ENCODE measurements around the gene CD300LB.

DNA sequence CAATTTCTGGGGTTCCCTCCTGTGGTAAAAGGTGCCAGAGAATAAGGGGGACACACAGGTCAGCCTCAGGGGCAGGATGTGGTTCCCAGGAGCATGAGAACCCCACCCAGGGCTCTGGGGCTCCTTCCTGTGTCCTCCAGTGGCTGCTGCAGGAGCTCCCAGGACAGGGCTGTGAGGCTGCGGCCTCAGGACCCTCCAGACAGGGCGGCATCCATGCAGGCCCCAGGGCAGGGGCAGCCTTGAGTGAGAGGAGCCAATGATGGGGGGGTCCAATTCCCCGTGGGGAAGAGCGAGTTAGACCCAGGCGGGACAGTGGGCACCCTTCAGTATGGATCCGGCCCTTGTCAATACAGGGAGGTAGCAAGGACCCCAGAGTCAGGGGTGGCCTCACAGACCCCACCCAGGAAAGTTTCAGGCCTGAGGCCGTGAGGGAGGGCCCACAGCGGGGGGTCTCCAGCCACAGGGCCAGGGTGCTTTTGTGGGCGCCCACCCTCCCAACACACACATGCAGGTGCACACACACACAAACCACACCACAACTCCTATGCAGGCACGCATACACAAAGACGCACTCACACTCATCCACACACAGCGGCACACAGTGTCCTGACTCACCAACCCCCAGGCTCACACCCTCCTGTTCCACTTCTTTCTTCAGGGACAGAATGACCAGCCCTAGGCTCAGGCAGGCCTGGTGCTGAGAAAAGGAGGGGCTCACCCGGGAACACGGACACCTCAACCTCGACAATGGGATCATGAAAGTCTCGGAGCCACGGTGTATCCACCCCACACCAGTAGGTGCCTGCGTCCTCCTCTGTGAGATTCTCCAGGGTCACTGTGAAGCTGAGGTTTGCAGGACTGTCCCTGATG, 12.9 kb upstream of the CD300LB start:
- no peak for TF ChIP-seq POLR2A (IDR thresholded peaks at IDR 0.05)
- TF ChIP-seq, protein P1, sequence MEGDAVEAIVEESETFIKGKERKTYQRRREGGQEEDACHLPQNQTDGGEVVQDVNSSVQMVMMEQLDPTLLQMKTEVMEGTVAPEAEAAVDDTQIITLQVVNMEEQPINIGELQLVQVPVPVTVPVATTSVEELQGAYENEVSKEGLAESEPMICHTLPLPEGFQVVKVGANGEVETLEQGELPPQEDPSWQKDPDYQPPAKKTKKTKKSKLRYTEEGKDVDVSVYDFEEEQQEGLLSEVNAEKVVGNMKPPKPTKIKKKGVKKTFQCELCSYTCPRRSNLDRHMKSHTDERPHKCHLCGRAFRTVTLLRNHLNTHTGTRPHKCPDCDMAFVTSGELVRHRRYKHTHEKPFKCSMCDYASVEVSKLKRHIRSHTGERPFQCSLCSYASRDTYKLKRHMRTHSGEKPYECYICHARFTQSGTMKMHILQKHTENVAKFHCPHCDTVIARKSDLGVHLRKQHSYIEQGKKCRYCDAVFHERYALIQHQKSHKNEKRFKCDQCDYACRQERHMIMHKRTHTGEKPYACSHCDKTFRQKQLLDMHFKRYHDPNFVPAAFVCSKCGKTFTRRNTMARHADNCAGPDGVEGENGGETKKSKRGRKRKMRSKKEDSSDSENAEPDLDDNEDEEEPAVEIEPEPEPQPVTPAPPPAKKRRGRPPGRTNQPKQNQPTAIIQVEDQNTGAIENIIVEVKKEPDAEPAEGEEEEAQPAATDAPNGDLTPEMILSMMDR (IDR thresholded peaks at IDR 0.05): no peak

Measured in testis (tissue), 2 donors.